Prostate gland (tissue), 2 donors: ENCODE measurements around the gene GALNT2. TPM values are rescaled to one million over a fixed set of nuclear protein-coding genes. Genes with fewer than 3 reads are reported as not detected.

Source experiments
- DNase-seq: peaks from one replicate; pipeline ENCODE4 v3.0.0-alpha.2; 2019; ENCODE audit warnings: low spot score
- H3K27ac ChIP-seq, 2 donors: fragments of 200-600 bp; sonication (generic); 2 replicates each; pipeline ENCODE4 v1.5.1; 2017 to 2019
- H3K27me3 ChIP-seq: fragments of 200-600 bp; sonication (generic); replicated peaks from 2 replicates; pipeline ENCODE4 v1.5.1; 2019; ENCODE audit not compliant: insufficient read depth
- H3K36me3 ChIP-seq, 2 donors: fragments of 200-600 bp; sonication (generic); 1 replicate in 1 of 2; 2 replicates in 1 of 2; pipeline versions ENCODE4 v1.5.1 to v1.8.1; 2017 to 2019
- H3K4me1 ChIP-seq: fragments of 200-600 bp; sonication (generic); replicated peaks from 2 replicates; pipeline ENCODE4 v1.5.1; 2019
- H3K4me3 ChIP-seq, 2 donors: fragments of 200-600 bp; sonication (generic); 2 replicates each; pipeline ENCODE4 v1.5.1; 2017 to 2019
- H3K9me3 ChIP-seq: fragments of 200-600 bp; sonication (generic); 2 replicates; pipeline ENCODE4 v1.5.1; 2017
- POLR2A ChIP-seq: fragments of 450-650 bp; IDR thresholded peaks from one replicate; pipeline ENCODE4 v1.6.1; 2016; ENCODE audit warnings: antibody characterized with exemption, mild to moderate bottlenecking
- POLR2AphosphoS5 ChIP-seq: sonication (generic); formaldehyde crosslinking; IDR thresholded peaks from one replicate; pipeline ENCODE4 v1.6.1; 2017; ENCODE audit warnings: antibody characterized with exemption
- WGBS: methylation state at CpG from one replicate; pipeline ENCODE4 v1.1.5; 2018; 5-methylcytosine and 5-hydroxymethylcytosine counted together
- intact Hi-C: fragments of 100-400 bp; cut with DNase I; formaldehyde crosslinking; loops from one replicate; pipeline ENCODE4 v1.14.2; 2022
- total RNA-seq, 2 donors: library from RNA; depleted of rRNA; stranded (reverse); fragments of >200 nt; gene quantifications; one replicate each; pipeline ENCODE4 v1.1.0, GENCODE V29; 2016
- TF ChIP-seq, protein P1 (sequence below), 4 experiments: fragments of 200-600 bp in 2 of 4; fragments of 450-650 bp in 2 of 4; sonication (generic) in 2 of 4; IDR thresholded peaks; 1 replicate in 3 of 4; 2 replicates in 1 of 4; pipeline ENCODE4 v1.5.1; 2016 to 2019; ENCODE audit warnings: antibody characterized with exemption in 4 of 4, mild to moderate bottlenecking in 2 of 4, moderate library complexity in 2 of 4

Gene GALNT2
- total RNA-seq, 2 donors from 2014 or later = 34.1 to 125 TPM

DNA sequence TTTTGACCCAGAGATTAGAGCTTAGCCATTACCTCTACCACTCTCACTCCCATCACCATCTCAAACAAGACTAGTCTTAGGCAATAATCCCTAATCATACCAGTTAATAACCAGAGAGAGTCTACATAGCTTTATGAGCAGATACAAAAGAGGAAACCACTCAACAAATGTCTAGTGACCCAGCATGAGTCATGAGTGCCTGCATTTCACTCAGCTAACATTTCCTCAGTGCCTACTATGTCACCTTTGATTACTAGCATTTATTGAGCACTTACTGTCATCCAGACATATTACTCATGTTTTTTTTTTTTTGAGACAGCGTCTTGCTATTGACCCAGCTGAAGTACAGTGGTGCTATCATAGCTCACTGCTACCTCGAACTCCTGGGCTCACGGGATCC, 35.9 kb upstream of the GALNT2 start:
- intact Hi-C loops = no loop called here

GRCh38 chr1:230032516-230033281, 34.3 kb upstream of the GALNT2 start:
- 93% methylated on average over 6 of the region's 6 CpGs for WGBS
- no peaks in the 10 kb centered on the region for H3K36me3 ChIP-seq
- H3K27me3 ChIP-seq = no peaks in the 10 kb centered on the region
- intact Hi-C loops = no loop called here
- TF ChIP-seq, protein P1, sequence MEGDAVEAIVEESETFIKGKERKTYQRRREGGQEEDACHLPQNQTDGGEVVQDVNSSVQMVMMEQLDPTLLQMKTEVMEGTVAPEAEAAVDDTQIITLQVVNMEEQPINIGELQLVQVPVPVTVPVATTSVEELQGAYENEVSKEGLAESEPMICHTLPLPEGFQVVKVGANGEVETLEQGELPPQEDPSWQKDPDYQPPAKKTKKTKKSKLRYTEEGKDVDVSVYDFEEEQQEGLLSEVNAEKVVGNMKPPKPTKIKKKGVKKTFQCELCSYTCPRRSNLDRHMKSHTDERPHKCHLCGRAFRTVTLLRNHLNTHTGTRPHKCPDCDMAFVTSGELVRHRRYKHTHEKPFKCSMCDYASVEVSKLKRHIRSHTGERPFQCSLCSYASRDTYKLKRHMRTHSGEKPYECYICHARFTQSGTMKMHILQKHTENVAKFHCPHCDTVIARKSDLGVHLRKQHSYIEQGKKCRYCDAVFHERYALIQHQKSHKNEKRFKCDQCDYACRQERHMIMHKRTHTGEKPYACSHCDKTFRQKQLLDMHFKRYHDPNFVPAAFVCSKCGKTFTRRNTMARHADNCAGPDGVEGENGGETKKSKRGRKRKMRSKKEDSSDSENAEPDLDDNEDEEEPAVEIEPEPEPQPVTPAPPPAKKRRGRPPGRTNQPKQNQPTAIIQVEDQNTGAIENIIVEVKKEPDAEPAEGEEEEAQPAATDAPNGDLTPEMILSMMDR (IDR thresholded peaks at IDR 0.05) = no peak
- TF ChIP-seq POLR2AphosphoS5 = no peak
- TF ChIP-seq POLR2A = no peak
- H3K27ac ChIP-seq = no peak overlapping the region
- no peak overlapping the region for H3K4me3 ChIP-seq
- H3K4me1 ChIP-seq = no peaks in the 10 kb centered on the region
- DNase-seq = no peak
- no peaks in the 10 kb centered on the region for H3K9me3 ChIP-seq

More for the DNA sequence above, 35.9 kb upstream of the GALNT2 start:
- 92% methylated on average over 3 of the region's 3 CpGs for WGBS
- TF ChIP-seq POLR2AphosphoS5 (no peak), POLR2A (no peak)
- TF ChIP-seq, protein P1 (IDR thresholded peaks at IDR 0.05) = no peak
- H3K27ac ChIP-seq = no peak overlapping the region
- no peaks in the 10 kb centered on the region for H3K9me3 ChIP-seq
- H3K4me1 ChIP-seq = no peaks in the 10 kb centered on the region
- no peaks in the 10 kb centered on the region for H3K27me3 ChIP-seq
- H3K4me3 ChIP-seq = no peak overlapping the region
- no peaks in the 10 kb centered on the region for H3K36me3 ChIP-seq
- DNase-seq = no peak

GRCh38 chr1:230037261-230037660, 29.8 kb upstream of the GALNT2 start:
- intact Hi-C loops = no loop called here

GRCh38 chr1:230040440-230040839, 26.6 kb upstream of the GALNT2 start:
- TF ChIP-seq, protein P1 (IDR thresholded peaks at IDR 0.05) = no peak
- TF ChIP-seq POLR2AphosphoS5 (no peak), POLR2A (no peak)
- Histone ChIP-seq H3K4me1 (no peaks in the 10 kb centered on the region), H3K27me3 (no peaks in the 10 kb centered on the region), H3K36me3 (no peaks in the 10 kb centered on the region), H3K4me3 (no peak overlapping the region), H3K9me3 (no peaks in the 10 kb centered on the region), H3K27ac (no peak overlapping the region)
- intact Hi-C loops = no loop called here
- 95% methylated on average over 10 of the region's 10 CpGs for WGBS
- DNase-seq = no peak

More at GRCh38 chr1:230037261-230037660, 29.8 kb upstream of the GALNT2 start:
- no peaks in the 10 kb centered on the region for H3K36me3 ChIP-seq
- H3K9me3 ChIP-seq = no peaks in the 10 kb centered on the region
- no peak overlapping the region for H3K27ac ChIP-seq
- TF ChIP-seq, protein P1 (IDR thresholded peaks at IDR 0.05) = no peak
- no peak for TF ChIP-seq POLR2AphosphoS5
- no peak for TF ChIP-seq POLR2A
- no peaks in the 10 kb centered on the region for H3K4me1 ChIP-seq
- 72% methylated on average over 3 of the region's 3 CpGs for WGBS
- no peak for DNase-seq
- no peaks in the 10 kb centered on the region for H3K27me3 ChIP-seq
- no peak overlapping the region for H3K4me3 ChIP-seq

DNA sequence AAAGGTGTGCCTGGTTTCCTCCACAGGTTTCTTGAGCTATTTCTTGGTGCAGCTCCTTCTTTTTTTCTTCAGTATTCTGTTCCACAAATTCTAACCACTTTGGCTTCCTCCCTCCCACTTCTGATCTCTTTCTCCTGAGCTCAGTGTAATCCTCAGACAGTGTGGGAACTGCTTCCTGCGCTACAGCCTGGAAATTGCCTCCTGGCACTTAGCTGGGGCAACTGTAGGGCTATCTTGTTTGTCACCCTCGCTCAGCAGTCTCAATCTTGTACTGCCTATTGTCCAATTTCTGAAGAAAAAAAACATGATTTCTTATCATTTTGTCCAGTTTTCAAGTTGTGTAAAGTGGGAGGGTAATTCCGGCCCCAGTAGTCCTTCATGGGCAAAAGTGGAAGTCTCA, 24.0 kb upstream of the GALNT2 start:
- intact Hi-C loops = no loop called here
- H3K4me1 ChIP-seq = no peaks in the 10 kb centered on the region
- TF ChIP-seq, protein P1 (IDR thresholded peaks at IDR 0.05) = no peak
- TF ChIP-seq POLR2A = no peak
- TF ChIP-seq POLR2AphosphoS5 = no peak

More for the DNA sequence above, 24.0 kb upstream of the GALNT2 start:
- Histone ChIP-seq H3K4me3 (no peak overlapping the region), H3K27me3 (no peaks in the 10 kb centered on the region), H3K27ac (no peak overlapping the region), H3K9me3 (no peaks in the 10 kb centered on the region), H3K36me3 (no peaks in the 10 kb centered on the region)
- DNase-seq = no peak
- 83% methylated on average over 3 of the region's 3 CpGs for WGBS
